Astrocyte of the cerebellum (primary cell): ENCODE measurements around the gene FXYD7.
A peak's percentile ranks its signal among the peaks of the same experiment; 100 is the strongest.

Experiments used
- DNase-seq: peaks from one replicate; pipeline ENCODE4 v3.0.0-alpha.2; 2011; ENCODE audit warnings: low read depth
- H3K4me3 ChIP-seq: 2 replicates; pipeline ENCODE4 v1.5.1; 2011; ENCODE audit warnings: mild to moderate bottlenecking, low read depth, low read length, moderate library complexity
- CTCF ChIP-seq: IDR thresholded peaks from 2 replicates; pipeline ENCODE4 v1.5.1; 2012; ENCODE audit warnings: low read length, low read depth, moderate library complexity, mild to moderate bottlenecking; ENCODE audit errors: missing control alignments
- in situ Hi-C: cut with HindIII; loops from 2 replicates; pipeline ENCODE4 v1.10.0; 2017; ENCODE audit warnings: low sequenced_read_pairs

The FXYD7 gene

GRCh38 chr19:35154525-35155406, 11.7 kb downstream of the FXYD7 start, which contains the start of gene FXYD5:
Gene FXYD5, plus strand, starts transcription at chr19:35154735. Its CDS starts 816 bp downstream, at chr19:35155551.
- DNase-seq, result no peak
- peak within 1 kb of the TSS; percentile 73 for H3K4me3 ChIP-seq
- TF ChIP-seq CTCF, result peak; percentile 4
- in situ Hi-C loops, result no loop called here

- TF ChIP-seq CTCF, result no peak
- in situ Hi-C loops, result no loop called here
- DNase-seq, result no peak
- H3K4me3 ChIP-seq, result peak overlapping the region; percentile 73
These were observed 12.4 kb downstream of the FXYD7 start for GRCh38 chr19:35155441-35155840.

GRCh38 chr19:35155981-35156672, 13.1 kb downstream of the FXYD7 start:
- in situ Hi-C loops, result no loop called here
- no peak overlapping the region for H3K4me3 ChIP-seq
- TF ChIP-seq CTCF, result no peak
- no peak for DNase-seq

GRCh38 chr19:35156673-35157014, 13.6 kb downstream of the FXYD7 start:
- no peak for DNase-seq
- in situ Hi-C loops, result no loop called here
- no peak overlapping the region for H3K4me3 ChIP-seq
- no peak for TF ChIP-seq CTCF

- in situ Hi-C loops, result no loop called here
- no peak overlapping the region for H3K4me3 ChIP-seq
- no peak for DNase-seq
- TF ChIP-seq CTCF, result no peak
These were observed 14.4 kb downstream of the FXYD7 start for GRCh38 chr19:35157431-35157830.

- DNase-seq, result no peak
- no peak overlapping the region for H3K4me3 ChIP-seq
- TF ChIP-seq CTCF, result no peak
- in situ Hi-C loops, result no loop called here
These were observed 16.6 kb downstream of the FXYD7 start for GRCh38 chr19:35159606-35160005.
